ENCODE data around the gene SLC17A6. TPM values are rescaled to one million over a fixed set of nuclear protein-coding genes. Genes with fewer than 3 reads are reported as not detected.

SLC17A6 gene
- total and polyA plus RNA-seq, 2 donors (not counting 1 experiment from before 2014, with no cell fraction given) = not detected

GRCh38 chr11:22389526-22390282, 51.5 kb downstream of the SLC17A6 start:
- Histone ChIP-seq H3K9me3 (ENCODE audit: control extremely low read depth in 1 of 3, control insufficient read depth in 2 of 3, insufficient read depth in 1 of 3, low read length in 2 of 3) (no peaks in the 10 kb centered on the region), H3K36me3 (replicated peaks in 1 of 2; ENCODE audit: control extremely low read depth in 1 of 2, control insufficient read depth in 1 of 2, extremely low read depth in 1 of 2, insufficient read depth in 2 of 2, low read length in 1 of 2) (no peaks in the 10 kb centered on the region), H2AFZ (ENCODE audit: insufficient read depth, low read depth, low read length, poor library complexity, severe bottlenecking) (no peak overlapping the region), H3K4me1 (ENCODE audit: control insufficient read depth in 2 of 2, insufficient read depth in 2 of 2, low read length in 2 of 2) (no peaks in the 10 kb centered on the region), H3K27ac (ENCODE audit: low read length in 2 of 2) (no peak overlapping the region), H3K4me3 (ENCODE audit: control extremely low read depth in 1 of 5, extremely low read depth in 1 of 5, insufficient read depth in 1 of 5, low read depth in 2 of 5, low read length in 4 of 5) (no peak overlapping the region), H3K9ac (ENCODE audit: low read length) (no peak overlapping the region), H3K79me2 (ENCODE audit: control insufficient read depth, insufficient read depth, low read length) (no peaks in the 10 kb centered on the region), H3K27me3 (replicated peaks in 1 of 4; ENCODE audit: control extremely low read depth in 1 of 4, control insufficient read depth in 3 of 4, insufficient read depth in 4 of 4, low read length in 3 of 4) (no peaks in the 10 kb centered on the region), H3K4me2 (replicated peaks; ENCODE audit: low read depth, low read length, poor library complexity, severe bottlenecking) (no peak overlapping the region), H4K20me1 (ENCODE audit: control insufficient read depth, insufficient read depth, low read length, poor library complexity, severe bottlenecking) (no peaks in the 10 kb centered on the region)
- Mint-ChIP-seq H3K27me3 (no peaks in the 10 kb centered on the region), H3K4me1 (no peaks in the 10 kb centered on the region), H3K27ac (no peak overlapping the region), H3K9me3 (ENCODE audit: insufficient read depth) (no peaks in the 10 kb centered on the region), H3K4me3 (no peak overlapping the region)
- DNase-seq (no peak), ATAC-seq (ENCODE audit: low read depth) (no peak)
- no peak for TF ChIP-seq EZH2 (IDR thresholded peaks at IDR 0.05; ENCODE audit: borderline replicate concordance, insufficient read depth, low read depth, low read length, poor library complexity, severe bottlenecking)
- TF ChIP-seq, protein P1, sequence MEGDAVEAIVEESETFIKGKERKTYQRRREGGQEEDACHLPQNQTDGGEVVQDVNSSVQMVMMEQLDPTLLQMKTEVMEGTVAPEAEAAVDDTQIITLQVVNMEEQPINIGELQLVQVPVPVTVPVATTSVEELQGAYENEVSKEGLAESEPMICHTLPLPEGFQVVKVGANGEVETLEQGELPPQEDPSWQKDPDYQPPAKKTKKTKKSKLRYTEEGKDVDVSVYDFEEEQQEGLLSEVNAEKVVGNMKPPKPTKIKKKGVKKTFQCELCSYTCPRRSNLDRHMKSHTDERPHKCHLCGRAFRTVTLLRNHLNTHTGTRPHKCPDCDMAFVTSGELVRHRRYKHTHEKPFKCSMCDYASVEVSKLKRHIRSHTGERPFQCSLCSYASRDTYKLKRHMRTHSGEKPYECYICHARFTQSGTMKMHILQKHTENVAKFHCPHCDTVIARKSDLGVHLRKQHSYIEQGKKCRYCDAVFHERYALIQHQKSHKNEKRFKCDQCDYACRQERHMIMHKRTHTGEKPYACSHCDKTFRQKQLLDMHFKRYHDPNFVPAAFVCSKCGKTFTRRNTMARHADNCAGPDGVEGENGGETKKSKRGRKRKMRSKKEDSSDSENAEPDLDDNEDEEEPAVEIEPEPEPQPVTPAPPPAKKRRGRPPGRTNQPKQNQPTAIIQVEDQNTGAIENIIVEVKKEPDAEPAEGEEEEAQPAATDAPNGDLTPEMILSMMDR (IDR thresholded peaks at IDR 0.05) = no peak
- 88% methylated on average over 5 of the region's 6 CpGs for WGBS (ENCODE audit: insufficient coverage)
- ChIA-PET CTCF (no interaction called here), POLR2A (no interaction called here)
- intact Hi-C loops (cut with micrococcal nuclease) = no loop called here

- Histone ChIP-seq H3K79me2 (ENCODE audit: control insufficient read depth, insufficient read depth, low read length) (no peaks in the 10 kb centered on the region), H3K4me1 (ENCODE audit: control insufficient read depth in 2 of 2, insufficient read depth in 2 of 2, low read length in 2 of 2) (no peaks in the 10 kb centered on the region), H2AFZ (ENCODE audit: insufficient read depth, low read depth, low read length, poor library complexity, severe bottlenecking) (no peak overlapping the region), H3K9ac (ENCODE audit: low read length) (no peak overlapping the region), H3K27me3 (replicated peaks in 1 of 4; ENCODE audit: control extremely low read depth in 1 of 4, control insufficient read depth in 3 of 4, insufficient read depth in 4 of 4, low read length in 3 of 4) (no peaks in the 10 kb centered on the region), H3K36me3 (replicated peaks in 1 of 2; ENCODE audit: control extremely low read depth in 1 of 2, control insufficient read depth in 1 of 2, extremely low read depth in 1 of 2, insufficient read depth in 2 of 2, low read length in 1 of 2) (no peaks in the 10 kb centered on the region), H4K20me1 (ENCODE audit: control insufficient read depth, insufficient read depth, low read length, poor library complexity, severe bottlenecking) (no peaks in the 10 kb centered on the region), H3K4me2 (replicated peaks; ENCODE audit: low read depth, low read length, poor library complexity, severe bottlenecking) (no peak overlapping the region), H3K27ac (ENCODE audit: low read length in 2 of 2) (no peak overlapping the region), H3K9me3 (ENCODE audit: control extremely low read depth in 1 of 3, control insufficient read depth in 2 of 3, insufficient read depth in 1 of 3, low read length in 2 of 3) (no peaks in the 10 kb centered on the region), H3K4me3 (ENCODE audit: control extremely low read depth in 1 of 5, extremely low read depth in 1 of 5, insufficient read depth in 1 of 5, low read depth in 2 of 5, low read length in 4 of 5) (no peak overlapping the region)
- POLR2A ChIA-PET = no interaction called here
- Mint-ChIP-seq H3K4me1 (no peaks in the 10 kb centered on the region), H3K27ac (no peak overlapping the region), H3K9me3 (ENCODE audit: insufficient read depth) (no peaks in the 10 kb centered on the region), H3K4me3 (no peak overlapping the region), H3K27me3 (no peaks in the 10 kb centered on the region)
- no peak for ATAC-seq (ENCODE audit: low read depth)
- DNase-seq = no peak
- no peak for TF ChIP-seq EZH2 (IDR thresholded peaks at IDR 0.05; ENCODE audit: borderline replicate concordance, insufficient read depth, low read depth, low read length, poor library complexity, severe bottlenecking)
- TF ChIP-seq, protein P1 (IDR thresholded peaks at IDR 0.05) = no peak
- WGBS (ENCODE audit: insufficient coverage) = 69% methylated on average over 5 of the region's 5 CpGs
- intact Hi-C loops (cut with micrococcal nuclease) = no loop called here
- CTCF ChIA-PET = no interaction called here
Measured at GRCh38 chr11:22390283-22390655, 52.1 kb downstream of the SLC17A6 start.
